ENCODE results near the gene SKA2. TPM values are rescaled to one million over a fixed set of nuclear protein-coding genes. Genes with fewer than 3 reads are reported as not detected.

Gene SKA2
- total and polyA plus RNA-seq, 2 donors (not counting 1 experiment from before 2014, with no cell fraction given): 2.9 to 10.3 TPM

- Histone ChIP-seq H3K79me2 (ENCODE audit: control insufficient read depth, insufficient read depth, low read length) (peaks cover 3% of the 10 kb centered on the region), H3K9ac (ENCODE audit: low read length) (no peak overlapping the region), H3K4me1 (ENCODE audit: control insufficient read depth in 2 of 2, insufficient read depth in 2 of 2, low read length in 2 of 2) (no peaks in the 10 kb centered on the region), H3K27me3 (replicated peaks in 1 of 4; ENCODE audit: control extremely low read depth in 1 of 4, control insufficient read depth in 3 of 4, insufficient read depth in 4 of 4, low read length in 3 of 4) (no peaks in the 10 kb centered on the region), H3K4me2 (replicated peaks; ENCODE audit: low read depth, low read length, poor library complexity, severe bottlenecking) (no peak overlapping the region), H3K4me3 (ENCODE audit: control extremely low read depth in 1 of 5, extremely low read depth in 1 of 5, insufficient read depth in 1 of 5, low read depth in 2 of 5, low read length in 4 of 5) (no peak overlapping the region), H3K36me3 (replicated peaks in 1 of 2; ENCODE audit: control extremely low read depth in 1 of 2, control insufficient read depth in 1 of 2, extremely low read depth in 1 of 2, insufficient read depth in 2 of 2, low read length in 1 of 2) (no peaks in the 10 kb centered on the region), H3K9me3 (ENCODE audit: control extremely low read depth in 1 of 3, control insufficient read depth in 2 of 3, insufficient read depth in 1 of 3, low read length in 2 of 3) (no peaks in the 10 kb centered on the region), H4K20me1 (ENCODE audit: control insufficient read depth, insufficient read depth, low read length, poor library complexity, severe bottlenecking) (no peaks in the 10 kb centered on the region), H3K27ac (ENCODE audit: low read length in 2 of 2) (no peak overlapping the region), H2AFZ (ENCODE audit: insufficient read depth, low read depth, low read length, poor library complexity, severe bottlenecking) (no peak overlapping the region)
- ChIA-PET CTCF (no interaction called here), POLR2A (no interaction called here)
- ATAC-seq (ENCODE audit: low read depth): no peak
- Mint-ChIP-seq H3K27me3 (no peaks in the 10 kb centered on the region), H3K4me3 (no peak overlapping the region), H3K4me1 (peaks cover 2% of the 10 kb centered on the region), H3K9me3 (ENCODE audit: insufficient read depth) (no peaks in the 10 kb centered on the region), H3K27ac (no peak overlapping the region)
- no peak for DNase-seq
- no peak for TF ChIP-seq CTCF (IDR thresholded peaks at IDR 0.05)
- no peak for TF ChIP-seq EZH2 (IDR thresholded peaks at IDR 0.05; ENCODE audit: borderline replicate concordance, insufficient read depth, low read depth, low read length, poor library complexity, severe bottlenecking)
- WGBS (ENCODE audit: insufficient coverage): 87% methylated on average over 4 of the region's 7 CpGs
- intact Hi-C loops (cut with micrococcal nuclease): no loop called here
Observed at GRCh38 chr17:59178266-59178985, 23.4 kb upstream of the SKA2 start.

GRCh38 chr17:59175076-59175475 lies 20.1 kb upstream of the SKA2 start:
- TF ChIP-seq EZH2 (IDR thresholded peaks at IDR 0.05; ENCODE audit: borderline replicate concordance, insufficient read depth, low read depth, low read length, poor library complexity, severe bottlenecking): no peak
- TF ChIP-seq CTCF (IDR thresholded peaks at IDR 0.05): no peak
- no peak overlapping the region for H3K27ac ChIP-seq (ENCODE audit: low read length in 2 of 2)
- Mint-ChIP-seq H3K4me3 (no peak overlapping the region), H3K9me3 (ENCODE audit: insufficient read depth) (no peaks in the 10 kb centered on the region), H3K4me1 (peaks cover 2% of the 10 kb centered on the region), H3K27me3 (no peaks in the 10 kb centered on the region), H3K27ac (no peak overlapping the region)
- no peak overlapping the region for H3K9ac ChIP-seq (ENCODE audit: low read length)
- no peaks in the 10 kb centered on the region for H3K4me1 ChIP-seq (ENCODE audit: control insufficient read depth in 2 of 2, insufficient read depth in 2 of 2, low read length in 2 of 2)
- H4K20me1 ChIP-seq (ENCODE audit: control insufficient read depth, insufficient read depth, low read length, poor library complexity, severe bottlenecking): no peaks in the 10 kb centered on the region
- intact Hi-C loops (cut with micrococcal nuclease): no loop called here
- H3K27me3 ChIP-seq (replicated peaks in 1 of 4; ENCODE audit: control extremely low read depth in 1 of 4, control insufficient read depth in 3 of 4, insufficient read depth in 4 of 4, low read length in 3 of 4): no peaks in the 10 kb centered on the region
- H3K4me3 ChIP-seq (ENCODE audit: control extremely low read depth in 1 of 5, extremely low read depth in 1 of 5, insufficient read depth in 1 of 5, low read depth in 2 of 5, low read length in 4 of 5): no peak overlapping the region
- H3K36me3 ChIP-seq (replicated peaks in 1 of 2; ENCODE audit: control extremely low read depth in 1 of 2, control insufficient read depth in 1 of 2, extremely low read depth in 1 of 2, insufficient read depth in 2 of 2, low read length in 1 of 2): no peaks in the 10 kb centered on the region
- H3K79me2 ChIP-seq (ENCODE audit: control insufficient read depth, insufficient read depth, low read length): no peaks in the 10 kb centered on the region
- H3K9me3 ChIP-seq (ENCODE audit: control extremely low read depth in 1 of 3, control insufficient read depth in 2 of 3, insufficient read depth in 1 of 3, low read length in 2 of 3): peaks cover 0 to 7% (median 0%) of the 10 kb centered on the region in 3 donors
- no peak for ATAC-seq (ENCODE audit: low read depth)
- DNase-seq: no peak
- POLR2A ChIA-PET: no interaction called here
- H2AFZ ChIP-seq (ENCODE audit: insufficient read depth, low read depth, low read length, poor library complexity, severe bottlenecking): no peak overlapping the region
- CTCF ChIA-PET: no interaction called here
- WGBS (ENCODE audit: insufficient coverage): 96% methylated on average over 5 of the region's 7 CpGs
- H3K4me2 ChIP-seq (replicated peaks; ENCODE audit: low read depth, low read length, poor library complexity, severe bottlenecking): no peak overlapping the region
